HCT116 (cell line): ENCODE data around the gene LHFPL6. TPM values are rescaled to one million over a fixed set of nuclear protein-coding genes. Genes with fewer than 3 reads are reported as not detected.

Source experiments
- ATAC-seq: fragments of 200-7000 bp; cut with Tn5 transposase; 2 replicates; pipeline ENCODE4 v1.9.1; 2020; ENCODE audit warnings: mild to moderate bottlenecking, moderate library complexity
- BruUV-seq: library from RNA; stranded (reverse); fragments of 400-500 nt; replicated peaks from 2 replicates; lab custom pipeline; 2021; lab: Mats Ljungman, UMichigan
- CTCF ChIA-PET: fragments of 300-600 bp; sonication (Branson Sonifier 250); formaldehyde crosslinking; loops from one replicate; lab custom pipeline; 2021; ENCODE audit warnings: antibody characterized with exemption; lab: Charles Lee
- POLR2A ChIA-PET: fragments of 300-600, 350-600 bp; sonication (Branson Sonifier 250); formaldehyde crosslinking; loops from one replicate; lab custom pipeline; 2021; ENCODE audit warnings: antibody characterized with exemption; lab: Charles Lee
- RAD21 ChIA-PET, 2 experiments: fragments of 300-600 bp; sonication (Branson Sonifier 250); formaldehyde crosslinking; loops; one replicate each; lab custom pipeline; 2023; ENCODE audit warnings: low total read pairs in 2 of 2; ENCODE audit not compliant: uncharacterized antibody in 2 of 2, unreplicated experiment in 2 of 2, low non-redundant PET in 1 of 2; lab: Charles Lee
- DNase-seq: peaks from one replicate; pipeline ENCODE4 v3.0.0-alpha.2; 2010; ENCODE audit warnings: low read depth, low spot score
- H2AFZ ChIP-seq: fragments of 200-600 bp; shearing (Covaris generic), sonication (generic); 2 replicates; pipeline ENCODE4 v1.6.1; 2017; ENCODE audit warnings: low read depth, mixed run types, mixed read lengths, antibody characterized with exemption, low read length; ENCODE audit not compliant: poor library complexity, severe bottlenecking
- H3K27ac ChIP-seq: 2 replicates; pipeline ENCODE4 v1.5.1; 2012; ENCODE audit warnings: low read depth, low read length
- H3K27me3 ChIP-seq: fragments of 200-600 bp; sonication (generic); 2 replicates; pipeline ENCODE4 v1.6.1; 2016; ENCODE audit warnings: mixed run types, low read length, mixed read lengths; ENCODE audit not compliant: insufficient read depth
- H3K36me3 ChIP-seq, 2 experiments: fragments of 200-500 bp in 1 of 2; fragments of 200-600 bp in 1 of 2; sonication (Bioruptor generic) in 1 of 2; sonication (generic) in 1 of 2; 2 replicates each; pipeline versions ENCODE4 v1.5.1 to v1.6.1; 2014 to 2016; ENCODE audit warnings: low read length in 2 of 2, inconsistent platforms in 1 of 2, mixed read lengths in 1 of 2, mixed run types in 1 of 2; ENCODE audit not compliant: insufficient read depth in 2 of 2, control insufficient read depth in 1 of 2
- H3K4me1 ChIP-seq, 2 experiments: fragments of 200-600 bp in 1 of 2; sonication (generic) in 1 of 2; 2 replicates each; pipeline versions ENCODE4 v1.5.1 to v1.6.1; 2012 to 2017; ENCODE audit warnings: low read length in 2 of 2, inconsistent platforms in 1 of 2, mild to moderate bottlenecking in 1 of 2, mixed read lengths in 1 of 2, mixed run types in 1 of 2, moderate library complexity in 1 of 2; ENCODE audit not compliant: insufficient read depth in 2 of 2, control insufficient read depth in 1 of 2
- H3K4me2 ChIP-seq: fragments of 200-600 bp; sonication (generic); 2 replicates; pipeline ENCODE4 v1.6.1; 2017; ENCODE audit warnings: mixed run types, low read length, mixed read lengths
- H3K4me3 ChIP-seq, 2 experiments: fragments of 200-600 bp in 1 of 2; sonication (generic) in 1 of 2; replicated peaks in 1 of 2; 2 replicates each; pipeline ENCODE4 v1.5.1; 2011 to 2016; ENCODE audit warnings: low read length in 2 of 2, control low read depth in 1 of 2, low read depth in 1 of 2, mild to moderate bottlenecking in 1 of 2, mixed read lengths in 1 of 2, mixed run types in 1 of 2
- H3K79me2 ChIP-seq: fragments of 200-600 bp; sonication (generic); 2 replicates; pipeline ENCODE4 v1.6.1; 2017; ENCODE audit warnings: mild to moderate bottlenecking, mixed run types, low read length, moderate library complexity, mixed read lengths; ENCODE audit not compliant: insufficient read depth
- H3K9ac ChIP-seq: fragments of 200-600 bp; sonication (generic); 2 replicates; pipeline ENCODE4 v1.6.1; 2016; ENCODE audit warnings: low read length, mixed read lengths
- H3K9me2 ChIP-seq: fragments of 200-600 bp; sonication (generic), shearing (Covaris generic); 2 replicates; pipeline ENCODE4 v1.6.1; 2017; ENCODE audit warnings: mixed run types, mild to moderate bottlenecking, moderate library complexity; ENCODE audit not compliant: insufficient read depth
- H3K9me3 ChIP-seq, 2 experiments: fragments of 200-500 bp in 1 of 2; fragments of 200-600 bp in 1 of 2; sonication (Bioruptor generic) in 1 of 2; sonication (generic) in 1 of 2; 2 replicates each; pipeline ENCODE4 v1.6.1; 2014 to 2017; ENCODE audit warnings: low read length in 2 of 2, mixed read lengths in 2 of 2, inconsistent platforms in 1 of 2, low read depth in 1 of 2, mild to moderate bottlenecking in 1 of 2, mixed run types in 1 of 2, moderate library complexity in 1 of 2; ENCODE audit not compliant: control insufficient read depth in 1 of 2, insufficient read depth in 1 of 2
- H4K20me1 ChIP-seq: fragments of 200-600 bp; sonication (generic), shearing (Covaris generic); 2 replicates; pipeline ENCODE4 v1.6.1; 2017; ENCODE audit warnings: mixed run types, mild to moderate bottlenecking, moderate library complexity; ENCODE audit not compliant: insufficient read depth
- ATF3 ChIP-seq: IDR thresholded peaks from 2 replicates; pipeline ENCODE4 v1.6.1; 2012
- CBX3 ChIP-seq: IDR thresholded peaks from 2 replicates; pipeline ENCODE4 v1.6.1; 2012; ENCODE audit warnings: low read depth
- CEBPB ChIP-seq: IDR thresholded peaks from 2 replicates; pipeline ENCODE4 v1.6.1; 2012; ENCODE audit warnings: low read depth
- CTCF ChIP-seq, 3 experiments: fragments of 200-600 bp in 1 of 3; sonication (generic) in 1 of 3; IDR thresholded peaks in 2 of 3; conservative IDR thresholded peaks in 1 of 3; 2 replicates each; pipeline ENCODE4 v1.5.1; 2012 to 2017; ENCODE audit warnings: low read depth in 2 of 3, low read length in 2 of 3, antibody characterized with exemption in 1 of 3, borderline replicate concordance in 1 of 3, control low read depth in 1 of 3, mild to moderate bottlenecking in 1 of 3, mixed read lengths in 1 of 3, mixed run types in 1 of 3, moderate library complexity in 1 of 3; ENCODE audit not compliant: insufficient read depth in 1 of 3
- EGR1 ChIP-seq: IDR thresholded peaks from 2 replicates; pipeline ENCODE4 v1.6.1; 2012; ENCODE audit warnings: low read depth
- EZH2 ChIP-seq: fragments of 200-600 bp; sonication (generic); IDR thresholded peaks from 2 replicates; pipeline ENCODE4 v1.6.1; 2017; ENCODE audit warnings: antibody characterized with exemption, mixed run types
- EZH2phosphoT487 ChIP-seq: fragments of 200-600 bp; IDR thresholded peaks from 2 replicates; pipeline ENCODE4 v1.6.1; 2018; ENCODE audit warnings: antibody characterized with exemption, borderline replicate concordance
- FOSL1 ChIP-seq: IDR thresholded peaks from 2 replicates; pipeline ENCODE4 v1.6.1; 2012; ENCODE audit warnings: low read depth
- JUND ChIP-seq: IDR thresholded peaks from 2 replicates; pipeline ENCODE4 v1.6.1; 2012
- POLR2A ChIP-seq: IDR thresholded peaks from 2 replicates; pipeline ENCODE4 v1.7.0; 2011; ENCODE audit warnings: borderline replicate concordance; ENCODE audit not compliant: insufficient read depth, insufficient read length; ENCODE audit errors: extremely low read depth
- POLR2AphosphoS5 ChIP-seq: IDR thresholded peaks from 2 replicates; pipeline ENCODE4 v1.6.1; 2011; ENCODE audit warnings: mild to moderate bottlenecking, low read depth, low read length, moderate library complexity
- RAD21 ChIP-seq: IDR thresholded peaks from 2 replicates; pipeline ENCODE4 v1.6.1; 2012; ENCODE audit warnings: low read depth, mild to moderate bottlenecking
- REST ChIP-seq: IDR thresholded peaks from 2 replicates; pipeline ENCODE4 v1.6.1; 2012; ENCODE audit warnings: low read depth
- SIN3A ChIP-seq: IDR thresholded peaks from 2 replicates; pipeline ENCODE4 v1.6.1; 2012; ENCODE audit warnings: low read depth
- SP1 ChIP-seq: IDR thresholded peaks from 2 replicates; pipeline ENCODE4 v1.6.1; 2012; ENCODE audit warnings: low read depth
- SRF ChIP-seq: IDR thresholded peaks from 2 replicates; pipeline ENCODE4 v1.6.1; 2012; ENCODE audit warnings: low read depth
- YY1 ChIP-seq: IDR thresholded peaks from 2 replicates; pipeline ENCODE4 v1.6.1; 2011; ENCODE audit warnings: low read length, low read depth, moderate library complexity, mild to moderate bottlenecking; ENCODE audit not compliant: insufficient replicate concordance; ENCODE audit errors: extremely low read depth
- ZBTB33 ChIP-seq: IDR thresholded peaks from 2 replicates; pipeline ENCODE4 v1.6.1; 2011; ENCODE audit warnings: mild to moderate bottlenecking, low read length, moderate library complexity; ENCODE audit not compliant: insufficient replicate concordance; ENCODE audit errors: extremely low read depth
- ZFX ChIP-seq: fragments of 450-650 bp; IDR thresholded peaks from 2 replicates; pipeline ENCODE4 v1.6.1; 2017
- ZNF274 ChIP-seq: fragments of 200-500 bp; sonication (Bioruptor generic); IDR thresholded peaks from 2 replicates; pipeline ENCODE4 v1.6.1; 2014; ENCODE audit warnings: mild to moderate bottlenecking, low read depth, low read length, inconsistent platforms
- intact Hi-C: fragments of 100-400 bp; cut with micrococcal nuclease; formaldehyde crosslinking; loops from 2 replicates; pipeline ENCODE4 v1.10.0; 2022
- total RNA-seq: library from RNA; stranded (reverse); gene quantifications from one replicate; pipeline ENCODE4 v1.2.1, GENCODE V29; 2021; ENCODE audit not compliant: unreplicated experiment

Gene LHFPL6
- total RNA-seq, 1 experiment from 2014 or later = 0.22 TPM

- DNase-seq (no peak), ATAC-seq (no peak)
- Histone ChIP-seq H3K4me1 (0 out of 4 replicates have a peak, but pooled peaks cover 0 to 2% of the 10 kb centered on the region in 2 experiments), H4K20me1 (no peaks in the 10 kb centered on the region), H3K4me2 (no peak overlapping the region), H3K79me2 (no peaks in the 10 kb centered on the region), H3K27ac (no peak overlapping the region), H3K4me3 (no peak overlapping the region), H3K9me3 (no peaks in the 10 kb centered on the region), H3K36me3 (no peaks in the 10 kb centered on the region), H3K9ac (no peak overlapping the region), H3K27me3 (peaks cover 13% of the 10 kb centered on the region; the same call in 1 of the 2 replicates), H3K9me2 (no peaks in the 10 kb centered on the region), H2AFZ (no peak overlapping the region)
- RAD21 ChIA-PET = no interaction called here
- CTCF ChIA-PET = no interaction called here
- TF ChIP-seq REST (no peak), EZH2phosphoT487 (no peak), JUND (no peak), SP1 (no peak), CEBPB (no peak), CTCF (IDR thresholded peaks at IDR 0.05 in 2 of 3, conservative IDR thresholded peaks at IDR 0.05 in 1 of 3; ENCODE audit: borderline replicate concordance in 1 of 3, insufficient read depth in 1 of 3, low read depth in 2 of 3, low read length in 2 of 3) (no peak), YY1 (no peak), POLR2A (no peak), RAD21 (no peak), ZBTB33 (no peak), ZNF274 (no peak), FOSL1 (no peak), SIN3A (no peak), EZH2 (no peak), CBX3 (no peak), POLR2AphosphoS5 (no peak), ATF3 (no peak), SRF (no peak), ZFX (no peak), EGR1 (no peak)
- intact Hi-C loops = no loop called here
- POLR2A ChIA-PET = no interaction called here
- no TSS peak for BruUV-seq
Observed at GRCh38 chr13:39363382-39363772, 239.6 kb downstream of the LHFPL6 start.
